Vagina (tissue), 2 donors: ENCODE data around the gene GPR34. TPM values are rescaled to one million over a fixed set of nuclear protein-coding genes. Genes with fewer than 3 reads are reported as not detected.
"Not testable (repeated sequence)": the region's sequence is repeated elsewhere in the genome, so short reads cannot be mapped to it uniquely, and the experiment has no call there.

ENCODE experiments used
- DNase-seq, 2 donors: peaks; one replicate each; pipeline ENCODE4 v3.0.0-alpha.2; 2017; ENCODE audit errors: extremely low spot score in 2 of 2
- H3K27ac ChIP-seq: fragments of 200-600 bp; sonication (generic); one replicate; pipeline ENCODE4 v1.5.1; 2019
- H3K27me3 ChIP-seq: fragments of 200-600 bp; sonication (generic); one replicate; pipeline ENCODE4 v1.5.1; 2019
- H3K36me3 ChIP-seq, 2 donors: fragments of 200-600 bp; sonication (generic); one replicate each; pipeline ENCODE4 v1.5.1; 2017 to 2019
- H3K4me1 ChIP-seq: fragments of 200-600 bp; sonication (generic); one replicate; pipeline ENCODE4 v1.5.1; 2019
- H3K4me3 ChIP-seq, 2 donors: fragments of 200-600 bp; sonication (generic); 1 replicate in 1 of 2; 2 replicates in 1 of 2; pipeline ENCODE4 v1.5.1; 2016 to 2019
- H3K9me3 ChIP-seq: fragments of 200-600 bp; sonication (generic); one replicate; pipeline ENCODE4 v1.5.1; 2019
- CTCF ChIP-seq, 3 experiments: fragments of 450-650 bp in 2 of 3; fragments of 200-600 bp in 1 of 3; sonication (generic) in 1 of 3; IDR thresholded peaks; one replicate each; pipeline ENCODE4 v1.5.1; 2017 to 2019; ENCODE audit warnings: antibody characterized with exemption in 3 of 3, mild to moderate bottlenecking in 2 of 3, moderate library complexity in 2 of 3
- POLR2A ChIP-seq, 2 donors: fragments of 450-650 bp; IDR thresholded peaks; one replicate each; pipeline ENCODE4 v1.6.1; 2017; ENCODE audit warnings: antibody characterized with exemption in 2 of 2, mild to moderate bottlenecking in 2 of 2, moderate library complexity in 2 of 2
- POLR2AphosphoS5 ChIP-seq, 2 donors: sonication (generic); formaldehyde crosslinking; IDR thresholded peaks; one replicate each; pipeline ENCODE4 v1.9.0; 2017; ENCODE audit warnings: antibody characterized with exemption in 2 of 2, mild to moderate bottlenecking in 2 of 2, low read depth in 1 of 2; ENCODE audit not compliant: insufficient read depth in 1 of 2
- intact Hi-C: fragments of 100-400 bp; cut with DNase I; formaldehyde crosslinking; loops from one replicate; pipeline ENCODE4 v1.15.1; 2023
- total RNA-seq: library from RNA; depleted of rRNA; stranded (reverse); fragments of >200 nt; gene quantifications from one replicate; pipeline ENCODE4 v1.2.3, GENCODE V29; 2016

Gene GPR34
- 3.2 TPM for total RNA-seq

- H3K36me3 ChIP-seq: no peaks in the 10 kb centered on the region
- H3K4me3 ChIP-seq: no peak within 1 kb of the TSS
- intact Hi-C loops: no loop called here
- no peaks in the 10 kb centered on the region for H3K4me1 ChIP-seq
- H3K9me3 ChIP-seq: no peaks in the 10 kb centered on the region
- no peaks in the 10 kb centered on the region for H3K27me3 ChIP-seq
- TF ChIP-seq POLR2AphosphoS5 (IDR thresholded peaks at IDR 0.05; ENCODE audit: insufficient read depth in 1 of 2, low read depth in 1 of 2) (no peak), POLR2A (IDR thresholded peaks at IDR 0.05) (no peak), CTCF (IDR thresholded peaks at IDR 0.05) (no peak)
- no peak within 1 kb of the TSS for H3K27ac ChIP-seq
- DNase-seq: no peak
Measured at GRCh38 chrX:41688835-41689234, at the start of gene GPR34. Gene GPR34, plus strand, starts transcription at chrX:41688973. Its CDS starts 6,661 bp downstream, at chrX:41695634.

- DNase-seq, H3K9me3 ChIP-seq, H3K4me1 ChIP-seq, H3K27me3 ChIP-seq, H3K36me3 ChIP-seq, H3K27ac ChIP-seq, H3K4me3 ChIP-seq, intact Hi-C loops: not testable (repeated sequence)
Measured at GRCh38 chrX:41646201-41646600, 42.6 kb upstream of the GPR34 start.

GRCh38 chrX:41653125-41653524 lies 35.6 kb upstream of the GPR34 start:
- TF ChIP-seq POLR2A (IDR thresholded peaks at IDR 0.05) (no peak), CTCF (IDR thresholded peaks at IDR 0.05) (no peak), POLR2AphosphoS5 (IDR thresholded peaks at IDR 0.05; ENCODE audit: insufficient read depth in 1 of 2, low read depth in 1 of 2) (no peak)
- DNase-seq: no peak
- Histone ChIP-seq H3K27ac (no peak overlapping the region), H3K4me1 (no peaks in the 10 kb centered on the region), H3K4me3 (no peak overlapping the region), H3K9me3 (no peaks in the 10 kb centered on the region), H3K27me3 (no peaks in the 10 kb centered on the region), H3K36me3 (peaks cover 0 to 9% of the 10 kb centered on the region in 2 donors)
- intact Hi-C loops: no loop called here

- DNase-seq: no peak
- Histone ChIP-seq H3K9me3 (no peaks in the 10 kb centered on the region), H3K4me3 (no peak overlapping the region), H3K36me3 (peaks cover 0 to 24% of the 10 kb centered on the region in 2 donors), H3K27ac (no peak overlapping the region), H3K27me3 (no peaks in the 10 kb centered on the region), H3K4me1 (no peaks in the 10 kb centered on the region)
- TF ChIP-seq CTCF (IDR thresholded peaks at IDR 0.05) (no peak), POLR2AphosphoS5 (IDR thresholded peaks at IDR 0.05; ENCODE audit: insufficient read depth in 1 of 2, low read depth in 1 of 2) (no peak), POLR2A (IDR thresholded peaks at IDR 0.05) (no peak)
- intact Hi-C loops: no loop called here
Measured at GRCh38 chrX:41655101-41655500, 33.7 kb upstream of the GPR34 start.

- intact Hi-C loops: no loop called here
- Histone ChIP-seq H3K4me1 (no peaks in the 10 kb centered on the region), H3K36me3 (peaks cover 0 to 24% of the 10 kb centered on the region in 2 donors), H3K27me3 (no peaks in the 10 kb centered on the region), H3K9me3 (no peaks in the 10 kb centered on the region), H3K27ac (no peak overlapping the region), H3K4me3 (no peak overlapping the region)
- TF ChIP-seq POLR2AphosphoS5 (IDR thresholded peaks at IDR 0.05; ENCODE audit: insufficient read depth in 1 of 2, low read depth in 1 of 2) (no peak), CTCF (IDR thresholded peaks at IDR 0.05) (no peak), POLR2A (IDR thresholded peaks at IDR 0.05) (no peak)
- DNase-seq: no peak
Measured at GRCh38 chrX:41655631-41656030, 33.1 kb upstream of the GPR34 start.
